PC-9 (cell line): ENCODE data around the gene HS6ST1. TPM values are rescaled to one million over a fixed set of nuclear protein-coding genes. Genes with fewer than 3 reads are reported as not detected.

Experiments
- BruUV-seq: library from RNA; stranded (reverse); fragments of 400-500 nt; replicated peaks from 2 replicates; lab custom pipeline; 2021; lab: Mats Ljungman, UMichigan
- CTCF ChIA-PET: fragments of 300-600 bp; sonication (Branson Sonifier 250); formaldehyde crosslinking; loops from one replicate; lab custom pipeline; 2022; ENCODE audit warnings: antibody characterized with exemption; lab: Charles Lee
- POLR2A ChIA-PET: fragments of 300-600 bp; sonication (Branson Sonifier 250); formaldehyde crosslinking; loops from one replicate; lab custom pipeline; 2022; ENCODE audit warnings: antibody characterized with exemption; ENCODE audit not compliant: unreplicated experiment; lab: Charles Lee
- DNase-seq, 2 experiments: peaks; one replicate each; pipeline versions ENCODE4 v3.0.0 to v3.0.0-alpha.2; 2015 to 2022; ENCODE audit warnings: mixed read lengths in 1 of 2
- H2AFZ ChIP-seq: fragments of 200-600 bp; sonication (generic); 2 replicates; pipeline ENCODE4 v1.8.1; 2017; ENCODE audit warnings: antibody characterized with exemption
- H3F3A ChIP-seq: fragments of 200-600 bp; sonication (generic); 2 replicates; pipeline ENCODE4 v1.8.1; 2017; ENCODE audit warnings: antibody characterized with exemption, mild to moderate bottlenecking, low read depth; ENCODE audit not compliant: insufficient read depth
- H3K27ac ChIP-seq: fragments of 200-600 bp; sonication (generic); 2 replicates; pipeline ENCODE4 v1.6.1; 2016; ENCODE audit warnings: mixed run types
- H3K27me3 ChIP-seq: fragments of 200-600 bp; sonication (generic); 2 replicates; pipeline ENCODE4 v1.6.1; 2016; ENCODE audit warnings: low read depth, mixed run types; ENCODE audit not compliant: insufficient read depth
- H3K36me3 ChIP-seq: fragments of 200-600 bp; sonication (generic); 2 replicates; pipeline ENCODE4 v1.6.1; 2016; ENCODE audit warnings: low read depth, mixed run types
- H3K4me1 ChIP-seq: fragments of 200-600 bp; sonication (generic); replicated peaks from 2 replicates; pipeline ENCODE4 v1.6.1; 2016; ENCODE audit warnings: mixed run types; ENCODE audit not compliant: insufficient read depth
- H3K4me2 ChIP-seq: fragments of 200-600 bp; sonication (generic); 2 replicates; pipeline ENCODE4 v1.6.1; 2017; ENCODE audit warnings: mixed run types
- H3K4me3 ChIP-seq: fragments of 200-600 bp; sonication (generic); 2 replicates; pipeline ENCODE4 v1.6.1; 2016; ENCODE audit warnings: mixed run types
- H3K79me2 ChIP-seq: fragments of 200-600 bp; sonication (generic); 2 replicates; pipeline ENCODE4 v1.6.1; 2017; ENCODE audit warnings: low read depth, mixed run types
- H3K9me2 ChIP-seq: fragments of 200-600 bp; sonication (generic); 2 replicates; pipeline ENCODE4 v1.8.1; 2017; ENCODE audit warnings: mild to moderate bottlenecking; ENCODE audit not compliant: insufficient read depth
- H3K9me3 ChIP-seq: fragments of 200-600 bp; sonication (generic); 2 replicates; pipeline ENCODE4 v1.8.1; 2016; ENCODE audit warnings: low read depth; ENCODE audit not compliant: insufficient read depth
- H4K20me1 ChIP-seq: fragments of 200-600 bp; sonication (generic); 2 replicates; pipeline ENCODE4 v1.8.1; 2017; ENCODE audit not compliant: insufficient read depth
- EZH2 ChIP-seq: fragments of 200-600 bp; sonication (generic); IDR thresholded peaks from 2 replicates; pipeline ENCODE4 v1.8.0; 2017; ENCODE audit warnings: antibody characterized with exemption, low read depth
- intact Hi-C: fragments of 100-400 bp; cut with micrococcal nuclease; formaldehyde crosslinking; loops from one replicate; pipeline ENCODE4 v1.10.0; 2022; ENCODE audit not compliant: unreplicated experiment
- total RNA-seq: library from RNA; stranded (reverse); gene quantifications from 2 replicates; pipeline ENCODE4 v1.2.3, GENCODE V29; 2021
- TF ChIP-seq, protein P1 (sequence below): fragments of 200-600 bp; sonication (generic); conservative IDR thresholded peaks from 2 replicates; pipeline ENCODE4 v1.6.1; 2017; ENCODE audit warnings: mixed run types, antibody characterized with exemption, mild to moderate bottlenecking, moderate library complexity

HS6ST1 gene
- total RNA-seq, 1 experiment from 2014 or later: 20.2 TPM

DNA sequence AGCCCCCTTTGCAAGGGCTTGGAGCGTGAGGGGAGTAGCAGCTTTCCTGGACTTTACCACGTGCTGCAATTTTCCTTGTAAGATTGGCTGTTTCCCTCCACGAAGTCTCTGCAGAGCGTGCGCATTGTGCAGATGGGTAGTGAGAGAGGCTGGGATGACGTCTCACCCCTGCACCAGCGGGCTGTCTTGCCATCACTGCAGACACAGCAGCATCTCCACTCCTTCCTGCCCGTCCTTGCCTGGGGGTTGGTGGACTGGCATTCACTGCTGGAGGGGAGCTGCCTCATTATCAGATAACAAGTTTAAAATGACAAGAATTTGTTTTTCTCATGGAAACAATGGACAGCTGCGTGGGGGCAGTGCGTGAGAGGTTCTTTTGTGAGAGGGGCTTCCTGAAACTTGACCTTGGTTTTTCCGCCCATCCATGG, 45.3 kb upstream of the HS6ST1 start:
- ChIA-PET CTCF (no interaction called here), POLR2A (no interaction called here)
- intact Hi-C loops: no loop called here
- no peak for TF ChIP-seq EZH2
- TF ChIP-seq, protein P1, sequence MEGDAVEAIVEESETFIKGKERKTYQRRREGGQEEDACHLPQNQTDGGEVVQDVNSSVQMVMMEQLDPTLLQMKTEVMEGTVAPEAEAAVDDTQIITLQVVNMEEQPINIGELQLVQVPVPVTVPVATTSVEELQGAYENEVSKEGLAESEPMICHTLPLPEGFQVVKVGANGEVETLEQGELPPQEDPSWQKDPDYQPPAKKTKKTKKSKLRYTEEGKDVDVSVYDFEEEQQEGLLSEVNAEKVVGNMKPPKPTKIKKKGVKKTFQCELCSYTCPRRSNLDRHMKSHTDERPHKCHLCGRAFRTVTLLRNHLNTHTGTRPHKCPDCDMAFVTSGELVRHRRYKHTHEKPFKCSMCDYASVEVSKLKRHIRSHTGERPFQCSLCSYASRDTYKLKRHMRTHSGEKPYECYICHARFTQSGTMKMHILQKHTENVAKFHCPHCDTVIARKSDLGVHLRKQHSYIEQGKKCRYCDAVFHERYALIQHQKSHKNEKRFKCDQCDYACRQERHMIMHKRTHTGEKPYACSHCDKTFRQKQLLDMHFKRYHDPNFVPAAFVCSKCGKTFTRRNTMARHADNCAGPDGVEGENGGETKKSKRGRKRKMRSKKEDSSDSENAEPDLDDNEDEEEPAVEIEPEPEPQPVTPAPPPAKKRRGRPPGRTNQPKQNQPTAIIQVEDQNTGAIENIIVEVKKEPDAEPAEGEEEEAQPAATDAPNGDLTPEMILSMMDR: no peak
- no peak overlapping the region for H3K27ac ChIP-seq
- H2AFZ ChIP-seq: no peak overlapping the region
- no peaks in the 10 kb centered on the region for H3K9me2 ChIP-seq
- H3K9me3 ChIP-seq: no peaks in the 10 kb centered on the region
- H3K36me3 ChIP-seq: no peaks in the 10 kb centered on the region
- H3K4me2 ChIP-seq: no peak overlapping the region
- H3K27me3 ChIP-seq: no peaks in the 10 kb centered on the region
- no peaks in the 10 kb centered on the region for H4K20me1 ChIP-seq
- no peaks in the 10 kb centered on the region for H3K79me2 ChIP-seq
- no peaks in the 10 kb centered on the region for H3K4me1 ChIP-seq
- no peaks in the 10 kb centered on the region for H3F3A ChIP-seq
- BruUV-seq: no TSS peak
- no peak for DNase-seq
- no peak overlapping the region for H3K4me3 ChIP-seq

DNA sequence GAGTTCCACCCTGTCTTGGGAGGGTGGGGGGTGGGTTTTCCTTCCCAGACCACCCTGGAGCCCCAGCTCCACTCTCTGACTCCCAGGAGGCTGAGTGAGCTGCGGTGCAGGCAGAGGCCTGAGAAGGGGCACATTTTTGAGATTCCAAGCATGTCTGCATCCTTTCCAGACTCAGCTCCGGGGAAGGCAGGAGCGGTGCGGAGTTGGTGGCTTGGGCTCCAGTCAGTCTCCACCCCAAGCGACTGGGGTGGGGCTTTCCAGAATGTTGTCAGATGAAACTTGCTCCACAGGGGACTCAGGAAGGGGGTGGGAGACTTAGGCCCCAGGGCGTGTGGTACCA, 44.2 kb upstream of the HS6ST1 start:
- H3K4me2 ChIP-seq: no peak overlapping the region
- H4K20me1 ChIP-seq: no peaks in the 10 kb centered on the region
- H3F3A ChIP-seq: no peaks in the 10 kb centered on the region
- H3K4me3 ChIP-seq: no peak overlapping the region
- no peak overlapping the region for H3K27ac ChIP-seq
- ChIA-PET POLR2A (interaction anchor here (0.5 kb wide), 2 partner anchors 63 to 76 kb away, joined by 3 to 4 read pairs; no protein-coding TSS in a partner anchor), CTCF (no interaction called here)
- H3K4me1 ChIP-seq: no peaks in the 10 kb centered on the region
- TF ChIP-seq, protein P1: no peak
- no peak for TF ChIP-seq EZH2
- H3K9me3 ChIP-seq: no peaks in the 10 kb centered on the region
- no peaks in the 10 kb centered on the region for H3K36me3 ChIP-seq
- H3K27me3 ChIP-seq: no peaks in the 10 kb centered on the region
- no TSS peak for BruUV-seq
- peak in 1 of 2 experiments; percentile 61 for DNase-seq
- no peaks in the 10 kb centered on the region for H3K79me2 ChIP-seq
- H2AFZ ChIP-seq: no peak overlapping the region
- H3K9me2 ChIP-seq: no peaks in the 10 kb centered on the region
- intact Hi-C loops: no loop called here

DNA sequence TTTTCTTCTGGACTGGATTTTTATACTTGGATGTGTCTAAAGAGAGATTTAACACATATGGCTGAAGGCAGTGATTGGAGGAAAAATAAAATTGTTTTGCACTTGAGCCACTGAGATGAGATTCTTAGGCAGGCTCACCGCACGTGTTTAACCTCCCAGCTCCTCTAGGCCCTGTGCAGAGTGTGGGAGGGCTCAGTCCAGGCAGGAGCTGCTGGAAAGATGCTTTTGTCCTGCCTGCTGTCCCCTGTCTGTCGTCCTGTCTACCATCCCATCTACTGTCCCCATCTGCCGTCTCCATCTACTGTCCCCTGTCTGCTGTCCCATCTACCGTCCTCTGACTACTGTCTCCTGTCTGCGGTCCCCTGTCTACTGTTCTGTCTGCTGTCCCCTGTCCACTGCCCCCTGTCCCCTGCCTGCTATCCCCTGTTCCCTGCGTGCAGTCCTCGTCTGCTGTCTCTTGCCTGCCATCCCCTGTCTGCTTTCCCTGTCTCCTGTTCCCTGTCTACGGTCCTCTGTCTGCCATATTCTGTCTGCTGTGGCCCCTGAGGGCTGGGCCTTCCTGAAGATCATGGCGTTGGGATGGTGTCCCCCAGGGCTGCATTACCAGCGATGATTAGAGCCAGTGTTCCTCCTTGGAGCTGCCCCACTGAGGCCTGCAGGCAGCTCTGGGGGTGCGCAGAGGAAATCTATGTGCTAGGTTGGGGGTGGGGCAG, 43.7 kb upstream of the HS6ST1 start:
- no peak for DNase-seq
- no peak overlapping the region for H3K4me2 ChIP-seq
- TF ChIP-seq, protein P1: no peak
- TF ChIP-seq EZH2: no peak
- H3K79me2 ChIP-seq: no peaks in the 10 kb centered on the region
- ChIA-PET CTCF (no interaction called here), POLR2A (interaction anchor here (0.5 kb wide), 1 partner anchor 63 kb away, joined by 4 read pairs; no protein-coding TSS in a partner anchor)
- no peaks in the 10 kb centered on the region for H4K20me1 ChIP-seq
- H3F3A ChIP-seq: no peaks in the 10 kb centered on the region
- no peak overlapping the region for H3K27ac ChIP-seq
- H3K9me3 ChIP-seq: no peaks in the 10 kb centered on the region
- no peaks in the 10 kb centered on the region for H3K27me3 ChIP-seq
- H3K4me3 ChIP-seq: no peak overlapping the region
- H3K36me3 ChIP-seq: no peaks in the 10 kb centered on the region
- intact Hi-C loops: no loop called here
- no peak overlapping the region for H2AFZ ChIP-seq
- no TSS peak for BruUV-seq
- H3K4me1 ChIP-seq: no peaks in the 10 kb centered on the region
- H3K9me2 ChIP-seq: no peaks in the 10 kb centered on the region
